Osteoblast (primary cell): Measurements from ENCODE around the gene MAN1C1. TPM values are rescaled to one million over a fixed set of nuclear protein-coding genes. Genes with fewer than 3 reads are reported as not detected.

Experiments used
- DNase-seq: peaks from one replicate; pipeline ENCODE4 v3.0.0; 2011; ENCODE audit warnings: low spot score, mixed read lengths; ENCODE audit not compliant: insufficient read length; ENCODE audit errors: missing footprints
- H2AFZ ChIP-seq: 2 replicates; pipeline ENCODE4 v1.6.0; 2011; ENCODE audit warnings: mild to moderate bottlenecking, low read length
- H3K27ac ChIP-seq: 2 replicates; pipeline ENCODE4 v1.5.1; 2011; ENCODE audit warnings: mild to moderate bottlenecking, low read depth, low read length, moderate library complexity
- H3K27me3 ChIP-seq: 2 replicates; pipeline ENCODE4 v1.6.0; 2012; ENCODE audit warnings: mild to moderate bottlenecking, control low read depth, inconsistent platforms, low read length, moderate library complexity; ENCODE audit not compliant: insufficient read depth
- H3K36me3 ChIP-seq: 2 replicates; pipeline ENCODE4 v1.5.1; 2011; ENCODE audit warnings: mild to moderate bottlenecking, low read length, control low read depth, moderate library complexity; ENCODE audit not compliant: insufficient read depth
- H3K4me1 ChIP-seq: 2 replicates; pipeline ENCODE4 v1.5.1; 2011; ENCODE audit warnings: mild to moderate bottlenecking, low read length, control low read depth, moderate library complexity; ENCODE audit not compliant: insufficient read depth
- H3K4me2 ChIP-seq: 2 replicates; pipeline ENCODE4 v1.6.0; 2011; ENCODE audit warnings: mild to moderate bottlenecking, low read length; ENCODE audit not compliant: insufficient read depth
- H3K4me3 ChIP-seq: fragments of 200-600 bp; sonication (generic); 3 replicates; pipeline ENCODE4 v1.5.1; 2012; ENCODE audit warnings: mild to moderate bottlenecking, low read length, inconsistent platforms; ENCODE audit not compliant: insufficient read depth
- H3K79me2 ChIP-seq: 2 replicates; pipeline ENCODE4 v1.6.0; 2012; ENCODE audit warnings: mild to moderate bottlenecking, low read length, control low read depth, inconsistent platforms; ENCODE audit not compliant: insufficient read depth
- H3K9me3 ChIP-seq: 2 replicates; pipeline ENCODE4 v1.5.1; 2011; ENCODE audit warnings: low read depth, low read length, control low read depth
- H4K20me1 ChIP-seq: 2 replicates; pipeline ENCODE4 v1.6.0; 2012; ENCODE audit warnings: mild to moderate bottlenecking, low read length, control low read depth; ENCODE audit not compliant: insufficient read depth
- CTCF ChIP-seq: IDR thresholded peaks from 2 replicates; pipeline ENCODE4 v1.5.1; 2011; ENCODE audit warnings: mild to moderate bottlenecking, low read depth, low read length, moderate library complexity; ENCODE audit errors: extremely low read depth
- total RNA-seq: library from RNA; depleted of rRNA; stranded (reverse); fragments of >200 nt; gene quantifications from 2 replicates; pipeline ENCODE4 v1.2.3, GENCODE V29; 2012

Gene MAN1C1
- total RNA-seq, 1 donor, result 16.3 TPM

GRCh38 chr1:25715888-25716287 is 99.3 kb downstream of the MAN1C1 start:
- H3K27me3 ChIP-seq, result no peaks in the 10 kb centered on the region
- no peaks in the 10 kb centered on the region for H3K79me2 ChIP-seq
- H3K9me3 ChIP-seq, result no peaks in the 10 kb centered on the region
- H3K27ac ChIP-seq, result no peak overlapping the region
- H4K20me1 ChIP-seq, result no peaks in the 10 kb centered on the region
- H3K4me2 ChIP-seq, result no peak overlapping the region
- no peak for TF ChIP-seq CTCF
- H2AFZ ChIP-seq, result no peak overlapping the region
- no peak overlapping the region for H3K4me3 ChIP-seq
- H3K36me3 ChIP-seq, result no peaks in the 10 kb centered on the region
- no peak for DNase-seq
- peaks cover 12% of the 10 kb centered on the region for H3K4me1 ChIP-seq

GRCh38 chr1:25716320-25716719 is 99.7 kb downstream of the MAN1C1 start:
- Histone ChIP-seq H3K4me2 (no peak overlapping the region), H3K27me3 (no peaks in the 10 kb centered on the region), H3K27ac (no peak overlapping the region), H3K4me1 (peaks cover 8% of the 10 kb centered on the region), H2AFZ (no peak overlapping the region), H4K20me1 (no peaks in the 10 kb centered on the region), H3K36me3 (no peaks in the 10 kb centered on the region), H3K9me3 (no peaks in the 10 kb centered on the region), H3K79me2 (no peaks in the 10 kb centered on the region), H3K4me3 (no peak overlapping the region)
- no peak for DNase-seq
- TF ChIP-seq CTCF, result no peak

GRCh38 chr1:25718732-25719131 is 102.1 kb downstream of the MAN1C1 start:
- Histone ChIP-seq H3K9me3 (no peaks in the 10 kb centered on the region), H3K36me3 (no peaks in the 10 kb centered on the region), H4K20me1 (no peaks in the 10 kb centered on the region), H3K4me3 (no peak overlapping the region), H3K27me3 (peaks cover 13% of the 10 kb centered on the region), H2AFZ (no peak overlapping the region), H3K79me2 (no peaks in the 10 kb centered on the region), H3K27ac (no peak overlapping the region), H3K4me2 (no peak overlapping the region), H3K4me1 (no peaks in the 10 kb centered on the region)
- TF ChIP-seq CTCF, result no peak
- DNase-seq, result no peak

- peaks cover 19% of the 10 kb centered on the region for H3K27me3 ChIP-seq
- no peak for DNase-seq
- no peaks in the 10 kb centered on the region for H3K36me3 ChIP-seq
- no peak overlapping the region for H3K4me2 ChIP-seq
- no peak overlapping the region for H2AFZ ChIP-seq
- no peak for TF ChIP-seq CTCF
- H3K9me3 ChIP-seq, result no peaks in the 10 kb centered on the region
- no peaks in the 10 kb centered on the region for H4K20me1 ChIP-seq
- no peaks in the 10 kb centered on the region for H3K4me1 ChIP-seq
- H3K79me2 ChIP-seq, result no peaks in the 10 kb centered on the region
- no peak overlapping the region for H3K27ac ChIP-seq
- H3K4me3 ChIP-seq, result no peak overlapping the region
Measured at GRCh38 chr1:25720624-25721023, 104.0 kb downstream of the MAN1C1 start.
